T47D (cell line): Measurements from ENCODE around the gene FAM186B.
A peak's percentile ranks its signal among the peaks of the same experiment; 100 is the strongest.

Source experiments
- DNase-seq, 2 experiments: peaks; one replicate each; pipeline versions ENCODE4 v3.0.0 to v3.0.0-alpha.2; 2011 to 2012; ENCODE audit warnings: low read depth in 1 of 2, low spot score in 1 of 2
- JUND ChIP-seq: IDR thresholded peaks from 2 replicates; pipeline ENCODE4 v1.6.1; 2012; ENCODE audit warnings: low read depth
- in situ Hi-C: cut with HindIII; loops from 2 replicates; pipeline ENCODE4 v1.10.0; 2016; ENCODE audit warnings: low sequenced_read_pairs, low pct_unique_long_range_greater_than_20kb

FAM186B gene

DNA sequence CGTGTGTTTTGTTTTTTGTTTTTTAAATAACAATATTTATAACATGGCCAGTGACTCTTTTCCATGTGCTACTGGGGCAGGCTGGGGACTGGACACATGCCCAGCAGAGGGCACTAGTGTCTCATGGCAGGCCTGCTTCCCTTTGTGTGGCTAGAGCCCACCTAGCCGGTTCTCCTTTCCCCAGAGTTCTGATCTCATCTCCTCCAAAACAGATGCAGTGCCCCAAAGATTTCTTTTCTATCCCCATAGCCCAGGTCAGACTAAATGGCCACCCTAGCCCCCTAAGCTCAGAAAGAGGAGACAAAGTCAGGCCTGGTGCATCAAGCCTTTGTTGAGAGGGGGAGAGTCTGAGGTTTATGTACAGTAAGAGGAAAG lies 39.2 kb upstream of the FAM186B start:
- peak; percentile 82 to 88 for DNase-seq
- in situ Hi-C loops = no loop called here

DNA sequence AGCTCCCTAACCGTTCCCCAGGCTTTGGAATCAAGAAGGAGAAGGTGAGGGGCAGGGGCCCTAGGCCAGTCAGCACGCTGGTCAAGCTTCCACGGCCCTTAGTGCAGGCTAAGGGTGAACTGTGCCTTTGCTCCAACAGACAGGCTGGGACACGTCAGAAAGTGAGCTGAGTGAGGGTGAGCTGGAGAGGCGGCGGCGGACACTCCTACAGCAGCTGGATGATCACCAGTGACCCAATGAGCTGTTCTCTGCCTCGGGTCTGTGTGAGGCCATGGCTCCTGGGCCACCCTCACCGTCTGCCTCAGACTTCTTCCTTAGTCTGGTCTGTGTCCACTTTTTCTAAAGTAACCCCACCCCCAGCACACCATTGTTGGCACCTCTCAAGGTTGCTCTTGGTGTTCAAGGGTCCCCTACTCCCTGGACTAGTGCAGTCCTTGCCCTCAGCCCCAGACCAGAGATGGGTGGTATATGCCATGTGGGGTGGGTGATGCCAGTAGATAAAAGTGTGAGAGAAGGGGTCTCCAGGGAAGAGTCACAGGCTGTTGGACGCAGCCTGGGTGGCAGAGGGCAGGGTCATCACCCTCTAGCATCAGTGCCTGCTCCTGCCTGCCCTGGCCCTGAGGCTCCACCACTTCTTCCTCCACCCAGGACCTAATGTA lies 38.7 kb upstream of the FAM186B start:
- in situ Hi-C loops = no loop called here
- DNase-seq = no peak
- TF ChIP-seq JUND = no peak

More for the DNA sequence above, 39.2 kb upstream of the FAM186B start:
- TF ChIP-seq JUND = no peak

DNA sequence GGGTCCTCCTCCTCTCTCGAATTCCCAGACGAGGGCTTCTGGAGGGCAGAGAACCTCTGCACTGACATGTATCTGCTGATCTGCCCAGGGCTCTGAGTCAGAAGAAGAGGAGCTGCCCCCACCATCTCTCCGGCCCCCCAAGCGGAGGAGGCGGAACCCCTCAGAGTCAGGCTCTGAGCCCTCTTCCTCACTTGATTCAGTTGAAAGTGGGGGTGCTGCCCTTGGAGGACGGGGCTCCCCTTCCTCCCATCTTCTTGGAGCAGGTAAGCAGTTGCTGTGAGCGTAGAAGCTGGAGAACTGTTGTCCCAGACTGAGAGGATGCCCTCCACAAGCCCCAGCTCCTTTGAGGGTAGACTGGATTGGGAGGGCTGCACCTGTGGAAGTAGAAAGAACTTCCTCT lies 37.7 kb upstream of the FAM186B start:
- DNase-seq = no peak
- in situ Hi-C loops = no loop called here
- TF ChIP-seq JUND = no peak

DNA sequence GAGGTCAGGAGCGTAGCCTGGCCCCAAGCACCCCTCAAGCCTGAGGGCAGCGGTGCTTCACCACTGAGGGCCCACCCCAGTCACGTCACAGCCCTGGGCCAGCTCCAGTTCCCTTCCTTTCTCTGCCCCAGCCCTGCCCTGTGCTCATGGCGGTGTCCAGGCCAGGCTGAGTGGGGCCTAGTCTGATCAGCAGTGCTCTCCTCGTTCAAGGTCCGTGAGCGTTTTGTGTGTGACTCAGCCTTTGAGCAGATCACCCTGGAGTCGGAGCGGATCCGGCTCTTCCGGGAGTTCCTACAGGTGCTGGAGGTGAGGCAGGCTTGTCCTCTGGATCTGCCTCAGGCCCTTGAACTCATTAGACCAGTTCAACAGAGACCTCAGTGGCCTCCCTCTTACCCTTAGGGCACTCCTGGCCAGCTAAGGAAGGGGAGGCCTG lies 36.9 kb upstream of the FAM186B start:
- TF ChIP-seq JUND = no peak
- in situ Hi-C loops = no loop called here
- DNase-seq = peak in 1 of 2 experiments; percentile 32

DNA sequence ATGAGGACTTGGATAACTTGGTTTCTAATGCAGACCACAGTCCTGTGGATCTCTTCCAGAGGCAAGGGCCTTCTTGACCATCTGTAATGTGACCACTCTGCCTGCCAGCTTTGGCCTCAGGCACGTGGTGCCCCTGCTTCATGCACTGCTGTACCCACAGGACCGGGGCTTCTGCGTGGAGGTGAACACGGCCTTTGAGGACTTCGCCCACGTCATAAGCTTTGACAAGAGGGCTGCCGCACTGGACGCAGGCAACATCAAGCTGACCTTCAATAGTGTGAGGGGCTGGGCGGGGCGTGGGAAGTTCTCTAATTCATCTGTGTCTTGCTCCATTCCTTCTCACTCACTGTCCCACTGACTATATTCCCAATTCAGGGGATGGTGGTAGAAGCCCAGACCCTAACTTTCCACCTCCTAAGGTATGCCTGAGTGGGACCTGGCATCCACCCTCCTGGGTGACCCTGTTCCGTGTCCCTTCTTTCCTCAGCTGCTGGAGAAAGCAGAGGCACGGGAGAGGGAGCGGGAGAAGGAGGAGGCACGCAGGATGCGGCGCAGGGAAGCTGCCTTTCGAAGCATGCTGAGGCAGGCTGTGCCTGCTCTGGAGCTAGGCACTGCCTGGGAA lies 36.4 kb upstream of the FAM186B start:
- TF ChIP-seq JUND = no peak
- in situ Hi-C loops = no loop called here
- no peak for DNase-seq

DNA sequence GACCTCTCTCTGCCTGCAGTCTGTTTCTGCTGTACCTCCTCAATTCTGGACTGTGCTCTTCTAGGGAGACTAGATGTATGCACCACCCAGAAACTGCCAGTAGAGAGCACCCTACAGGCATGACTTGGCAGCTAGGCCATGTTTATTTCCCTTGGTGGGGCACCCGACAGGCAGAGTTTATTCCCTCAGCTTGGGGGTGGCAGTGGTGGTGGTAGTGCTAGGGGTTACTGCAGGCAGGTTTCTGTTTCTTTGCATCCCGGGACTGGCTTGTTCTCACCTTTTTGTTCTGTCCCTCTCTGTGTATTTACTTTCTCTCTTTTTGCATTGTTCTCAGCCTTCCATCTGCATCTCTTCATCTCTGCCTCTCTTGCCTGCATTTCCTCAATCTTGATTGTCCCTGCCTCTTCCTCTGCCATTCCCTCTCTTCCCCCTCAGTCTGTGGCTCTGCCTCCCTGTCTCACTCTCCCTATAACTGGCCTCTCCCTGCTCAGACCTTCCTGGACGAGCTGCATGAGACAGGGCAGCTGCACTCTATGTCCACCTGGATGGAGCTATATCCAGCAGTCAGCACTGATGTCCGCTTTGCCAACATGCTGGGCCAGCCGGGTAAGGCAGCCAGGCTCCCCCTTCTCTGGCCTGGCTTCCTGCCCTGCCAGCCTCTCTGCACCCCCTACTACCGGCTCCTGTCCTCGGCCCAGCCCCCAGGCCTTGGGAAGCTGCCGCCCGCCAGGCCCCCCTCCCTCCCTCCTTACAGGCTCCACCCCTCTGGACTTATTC lies 31.7 kb upstream of the FAM186B start:
- peak; percentile 73 to 74 for DNase-seq
- TF ChIP-seq JUND = no peak
- in situ Hi-C loops = no loop called here

DNA sequence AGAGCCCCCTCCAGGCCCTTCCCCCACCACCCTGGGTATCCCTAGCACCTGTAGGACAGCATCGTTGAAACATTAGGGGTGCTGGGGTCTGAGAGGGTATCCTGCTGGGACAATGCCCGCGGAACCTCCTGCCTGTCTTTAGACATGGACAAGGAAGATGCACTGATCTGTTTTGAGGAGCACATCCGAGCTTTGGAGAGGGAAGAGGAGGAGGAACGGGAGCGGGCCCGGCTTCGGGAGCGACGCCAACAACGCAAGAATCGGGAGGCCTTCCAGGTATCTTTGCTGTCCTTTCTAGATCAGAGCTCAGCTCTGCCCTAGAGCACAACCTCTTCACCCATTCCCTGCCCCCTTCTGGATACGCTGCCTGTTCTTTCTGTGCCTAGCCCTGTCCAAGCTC lies 31.1 kb upstream of the FAM186B start:
- no peak for TF ChIP-seq JUND
- in situ Hi-C loops = no loop called here
- DNase-seq = no peak

GRCh38 chr12:49635656-49636055 lies 30.2 kb upstream of the FAM186B start:
- no peak for TF ChIP-seq JUND
- in situ Hi-C loops = no loop called here
- DNase-seq = no peak

DNA sequence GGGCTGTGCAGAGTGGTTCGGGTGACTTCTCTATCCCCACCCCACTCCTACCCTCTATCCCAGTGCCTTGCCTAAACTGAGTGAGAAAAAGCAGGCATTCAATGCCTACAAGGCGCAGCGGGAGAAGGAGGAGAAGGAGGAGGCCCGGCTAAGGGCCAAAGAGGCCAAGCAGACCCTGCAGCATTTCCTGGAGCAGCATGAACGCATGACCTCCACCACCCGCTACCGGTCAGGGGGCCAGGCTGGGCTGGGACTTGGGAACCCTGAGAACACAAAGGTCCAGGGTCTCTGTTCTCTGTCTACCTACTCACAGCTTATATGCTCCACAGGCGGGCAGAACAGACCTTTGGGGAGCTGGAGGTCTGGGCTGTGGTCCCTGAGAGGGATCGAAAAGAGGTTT lies 29.6 kb upstream of the FAM186B start:
- no peak for DNase-seq
- no peak for TF ChIP-seq JUND
- in situ Hi-C loops = no loop called here

DNA sequence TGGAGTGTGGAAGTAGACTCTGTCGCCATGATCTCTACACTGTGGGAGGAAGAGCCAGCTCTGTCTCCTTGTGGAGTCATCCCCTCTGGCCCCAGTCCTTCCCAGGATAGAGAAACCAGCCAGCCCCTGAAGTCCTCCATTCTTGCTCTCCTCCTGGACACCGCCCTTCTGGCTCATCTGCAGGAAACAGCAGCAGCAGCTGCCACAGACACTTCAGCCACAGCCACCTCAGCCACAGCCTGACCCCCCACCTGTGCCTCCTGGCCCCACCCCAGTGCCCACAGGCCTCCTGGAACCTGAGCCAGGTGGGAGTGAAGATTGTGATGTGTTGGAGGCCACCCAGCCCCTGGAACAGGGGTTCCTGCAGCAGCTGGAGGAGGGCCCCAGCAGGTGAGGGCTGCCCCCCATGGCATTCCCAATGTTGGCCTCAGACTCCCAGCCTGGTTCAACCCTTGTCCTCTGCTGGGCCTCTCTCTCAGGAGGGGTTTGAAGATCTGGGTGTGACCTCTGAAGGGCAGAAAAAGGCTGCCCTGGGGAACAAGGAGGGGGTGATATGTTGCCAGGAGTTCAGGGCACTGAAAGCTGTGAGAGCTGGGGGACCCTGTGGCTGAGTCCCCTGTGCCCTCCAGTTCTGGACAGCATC lies 28.4 kb upstream of the FAM186B start:
- no peak for DNase-seq
- no peak for TF ChIP-seq JUND
- in situ Hi-C loops = no loop called here

DNA sequence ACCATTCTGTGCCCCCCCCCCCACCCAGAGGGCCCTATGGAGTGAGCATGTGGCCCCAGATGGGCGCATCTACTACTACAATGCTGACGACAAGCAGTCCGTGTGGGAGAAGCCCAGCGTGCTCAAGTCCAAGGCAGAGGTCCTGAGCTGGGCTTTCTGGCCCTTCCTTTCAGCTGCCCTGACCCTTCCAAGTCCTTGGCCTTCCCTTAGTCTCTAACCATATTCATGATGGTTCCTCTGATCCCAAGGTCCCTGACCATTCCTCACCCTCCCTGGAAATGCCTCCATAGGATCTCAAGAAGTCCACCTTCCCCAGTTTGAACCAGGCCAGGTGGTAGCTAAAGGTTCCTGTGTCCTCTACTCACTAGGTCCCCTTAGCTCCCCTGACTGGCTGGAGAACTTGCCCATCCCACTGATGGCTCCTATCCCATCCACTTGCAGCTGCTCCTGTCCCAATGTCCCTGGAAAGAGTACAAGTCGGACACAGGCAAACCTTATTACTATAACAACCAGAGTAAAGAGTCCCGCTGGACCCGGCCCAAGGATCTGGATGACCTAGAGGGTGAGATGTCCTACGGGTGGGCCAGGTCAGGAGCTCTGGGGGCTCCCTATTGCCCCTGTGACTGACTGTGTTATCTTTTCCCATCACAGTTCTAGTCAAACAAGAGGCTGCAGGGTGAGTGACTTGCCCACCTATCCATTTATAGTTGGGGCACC lies 27.7 kb upstream of the FAM186B start:
- DNase-seq = no peak
- in situ Hi-C loops = no loop called here
- no peak for TF ChIP-seq JUND

- no peak for DNase-seq
- in situ Hi-C loops = no loop called here
- TF ChIP-seq JUND = no peak
These were observed 27.0 kb upstream of the FAM186B start for GRCh38 chr12:49632401-49632800.
